Adipose tissue (tissue), 3 donors: ENCODE measurements around the gene ARHGAP31. TPM values are rescaled to one million over a fixed set of nuclear protein-coding genes. Genes with fewer than 3 reads are reported as not detected.
"Not testable (repeated sequence)": the region's sequence is repeated elsewhere in the genome, so short reads cannot be mapped to it uniquely, and the experiment has no call there.

Experiments
- H3K27ac ChIP-seq: one replicate; pipeline ENCODE4 v1.5.1; 2013; ENCODE audit warnings: low read depth, low read length
- WGBS, 3 donors: extraction: QIAGEN DNeasy Blood & Tissue Kit; methylation state at CpG; one replicate each; pipeline ENCODE4 v1.1.7; 2013; 5-methylcytosine and 5-hydroxymethylcytosine counted together
- polyA plus RNA-seq, 3 donors: library from polyadenylated mRNA; stranded (reverse); fragments of 200-250 nt; gene quantifications; one replicate each; pipeline ENCODE4 v1.2.3, GENCODE V29; 2013
- donor health status: healthy with polysubstance abuse.
- donor health status: Bipolar disorder and iron deficiency.
- donor health status: healthy.

Gene ARHGAP31
- polyA plus RNA-seq, 3 donors = 2.0 to 17.1 (median 7.4) TPM

- WGBS, 3 donors = 81 to 100% (median 88%) methylated on average over 1 of the region's 1 CpG
Measured at GRCh38 chr3:119314821-119315220, 20.6 kb downstream of the ARHGAP31 start.

GRCh38 chr3:119315600-119316312 is 21.6 kb downstream of the ARHGAP31 start:
- 72 to 79% (median 77%) methylated on average over 3 of the region's 3 CpGs for WGBS, 3 donors
- H3K27ac ChIP-seq = no peak overlapping the region

More at GRCh38 chr3:119314821-119315220, 20.6 kb downstream of the ARHGAP31 start:
- H3K27ac ChIP-seq = no peak overlapping the region

GRCh38 chr3:119316313-119316670 is 22.1 kb downstream of the ARHGAP31 start:
- no peak overlapping the region for H3K27ac ChIP-seq

DNA sequence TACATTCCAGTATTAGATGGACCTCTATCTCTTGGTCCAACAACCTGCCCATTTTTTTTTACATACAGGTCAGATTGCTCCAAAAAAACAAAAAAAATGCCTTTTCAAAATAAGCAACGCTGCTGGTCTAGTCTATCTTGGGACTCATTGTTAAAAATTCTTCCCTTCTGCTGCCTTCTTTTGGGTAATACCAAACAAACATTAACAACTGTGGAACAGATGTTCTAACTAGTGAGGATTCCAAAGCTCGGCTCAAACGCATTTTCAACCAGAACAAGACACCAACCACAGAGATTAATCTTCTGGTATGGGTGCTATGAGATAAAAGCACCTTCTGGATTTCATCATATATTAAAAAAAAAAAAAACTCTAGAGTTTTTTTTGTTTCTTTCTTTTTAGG is 24.7 kb downstream of the ARHGAP31 start:
- 53 to 71% (median 57%) methylated on average over 3 of the region's 3 CpGs for WGBS, 3 donors
- no peak overlapping the region for H3K27ac ChIP-seq

DNA sequence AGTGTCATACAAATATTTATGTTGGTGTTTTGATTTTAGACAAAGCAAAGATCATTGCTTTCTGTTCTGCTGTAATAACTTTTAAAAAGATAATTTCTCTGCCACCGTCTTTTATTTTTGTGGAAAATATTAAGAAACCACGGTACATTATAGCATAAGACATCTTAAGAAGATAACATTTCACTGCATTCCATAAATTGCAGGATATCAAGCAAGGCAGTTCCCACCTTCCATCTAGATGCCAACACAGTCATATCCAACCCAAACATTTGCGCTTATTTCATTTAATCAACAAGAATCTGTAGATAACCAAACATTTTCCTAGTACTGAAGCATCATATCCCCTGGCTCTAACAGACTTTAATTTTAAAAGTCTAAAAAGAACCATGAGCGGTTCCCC is 25.1 kb downstream of the ARHGAP31 start:
- WGBS, 3 donors = 89 to 96% (median 94%) methylated on average over 4 of the region's 4 CpGs

DNA sequence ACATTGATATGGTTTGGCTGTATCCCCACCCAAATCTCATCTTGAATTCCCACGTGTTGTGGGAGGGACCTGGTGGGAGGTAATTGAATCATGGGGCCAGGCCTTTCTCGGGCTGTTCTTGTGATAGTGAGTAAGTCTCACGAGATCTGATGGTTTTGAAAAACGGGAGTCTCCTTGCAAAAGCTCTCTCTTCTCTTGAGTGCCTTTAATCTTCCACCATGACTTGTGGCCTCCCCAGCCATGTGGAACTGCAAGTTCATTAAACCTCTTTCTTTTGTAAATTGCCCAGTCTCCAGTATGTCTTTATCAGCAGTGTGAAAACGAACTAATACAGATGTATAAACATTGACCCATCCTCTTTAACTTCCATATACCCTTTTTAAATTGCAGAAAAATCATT is 26.6 kb downstream of the ARHGAP31 start:
- H3K27ac ChIP-seq = not testable (repeated sequence)
- 66 to 71% (median 70%) methylated on average over 5 of the region's 5 CpGs for WGBS, 3 donors

More for the DNA sequence above, 25.1 kb downstream of the ARHGAP31 start:
- H3K27ac ChIP-seq = no peak overlapping the region

- WGBS, 3 donors = 1% methylated on average over 22 to 26 of the region's 26 CpGs
- peak overlapping the region; percentile 98 for H3K27ac ChIP-seq
Measured at GRCh38 chr3:119322021-119322834, 28.0 kb downstream of the ARHGAP31 start.

- peak overlapping the region; percentile 98 for H3K27ac ChIP-seq
- WGBS, 3 donors = 2% methylated on average over 55 to 71 of the region's 71 CpGs
Measured at GRCh38 chr3:119322835-119323722, 28.9 kb downstream of the ARHGAP31 start.

GRCh38 chr3:119323723-119324085 is 29.5 kb downstream of the ARHGAP31 start:
- WGBS, 3 donors = 48 to 77% (median 56%) methylated on average over 8 of the region's 8 CpGs
- H3K27ac ChIP-seq = no peak overlapping the region

GRCh38 chr3:119324899-119325298 is 30.7 kb downstream of the ARHGAP31 start:
- WGBS, 3 donors = 71 to 91% (median 79%) methylated on average over 2 of the region's 2 CpGs
- H3K27ac ChIP-seq = no peak overlapping the region

GRCh38 chr3:119326976-119327375 is 32.8 kb downstream of the ARHGAP31 start:
- WGBS, 3 donors = 91 to 97% (median 92%) methylated on average over 13 of the region's 13 CpGs
- no peak overlapping the region for H3K27ac ChIP-seq

DNA sequence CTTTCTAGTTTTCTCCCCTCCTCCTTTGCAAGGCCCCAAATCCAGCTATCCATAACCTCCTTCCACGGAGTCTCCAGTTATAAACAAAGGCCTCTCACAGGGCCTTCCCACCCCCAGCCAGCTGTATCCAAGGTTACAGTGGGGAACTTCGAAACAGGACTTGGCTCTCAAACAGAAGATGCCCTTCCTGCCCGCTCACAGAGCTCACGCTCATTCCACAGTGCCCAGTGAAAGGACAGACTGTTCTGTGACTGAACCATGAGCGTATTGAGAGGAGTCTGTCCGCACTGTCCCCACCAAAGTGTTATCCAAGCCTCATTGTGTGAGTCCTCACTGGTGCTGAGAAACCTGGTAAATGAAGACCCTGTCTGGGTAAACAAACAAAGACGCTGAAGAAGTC is 35.4 kb downstream of the ARHGAP31 start:
- WGBS, 3 donors = 72 to 89% (median 87%) methylated on average over 7 of the region's 7 CpGs
- no peak overlapping the region for H3K27ac ChIP-seq

DNA sequence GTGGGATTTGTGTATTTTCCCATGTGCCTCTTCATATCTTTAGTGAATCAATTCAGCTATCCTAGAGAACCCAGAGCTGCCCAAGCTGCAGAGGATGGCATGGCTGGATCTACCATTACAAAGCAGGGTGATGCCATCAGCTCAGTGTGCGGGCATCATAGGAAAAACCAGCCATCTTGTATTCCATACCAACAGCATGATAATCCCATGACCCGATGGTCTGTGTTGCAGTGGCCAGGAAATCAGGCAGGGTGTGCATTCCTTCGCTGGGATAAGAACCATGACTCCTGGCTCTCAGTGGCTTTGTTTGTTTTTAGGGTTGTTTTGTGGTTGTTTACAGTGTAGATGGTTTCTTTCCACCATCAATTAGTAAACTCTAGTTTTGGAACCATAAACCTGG is 36.0 kb downstream of the ARHGAP31 start:
- no peak overlapping the region for H3K27ac ChIP-seq
- 87 to 95% (median 90%) methylated on average over 3 of the region's 3 CpGs for WGBS, 3 donors

DNA sequence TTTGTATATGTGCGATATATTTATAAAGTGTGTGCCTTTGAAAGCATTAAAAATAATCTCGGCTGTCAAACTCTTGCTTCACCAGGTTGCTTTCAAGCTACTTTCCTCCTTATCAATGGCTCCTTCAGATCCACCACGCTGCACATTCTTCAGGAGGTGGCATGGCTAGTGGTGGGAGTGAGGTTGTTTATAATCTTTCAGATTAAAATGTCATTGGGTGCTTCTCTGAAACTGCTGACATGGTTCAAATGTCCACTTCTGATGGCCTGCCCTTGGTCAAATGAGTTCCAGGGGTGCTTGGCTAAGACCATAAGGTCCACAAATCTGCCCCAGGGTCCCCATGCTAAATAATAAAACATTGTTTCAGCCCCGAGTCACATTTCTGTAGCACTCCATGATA is 36.7 kb downstream of the ARHGAP31 start:
- WGBS, 3 donors = 83 to 90% (median 89%) methylated on average over 4 of the region's 4 CpGs
- H3K27ac ChIP-seq = no peak overlapping the region

DNA sequence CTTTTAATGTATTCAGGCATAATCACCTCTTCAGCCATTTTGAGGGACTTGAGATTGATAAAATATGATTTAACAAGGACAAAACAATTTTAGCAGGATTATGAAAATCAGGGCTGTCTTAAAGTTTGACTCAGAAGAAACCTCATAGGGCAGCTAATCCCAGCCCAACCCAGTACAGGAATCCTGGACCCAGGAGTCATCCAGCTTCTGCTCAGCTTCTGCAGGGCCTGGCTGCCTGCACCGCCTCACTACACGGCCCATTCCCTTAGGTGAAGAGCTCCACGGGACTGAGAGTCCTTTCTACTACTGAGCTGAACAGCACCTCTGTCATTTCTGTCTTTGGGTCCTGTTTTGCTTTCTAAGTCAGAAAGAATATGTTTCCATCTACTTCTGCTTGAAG is 37.5 kb downstream of the ARHGAP31 start:
- 60 to 88% (median 77%) methylated on average over 3 of the region's 3 CpGs for WGBS, 3 donors

GRCh38 chr3:119333773-119334509 is 39.8 kb downstream of the ARHGAP31 start:
- H3K27ac ChIP-seq = no peak overlapping the region
- whole genome bisulfite sequencing, 3 donors = 55 to 72% (median 64%) methylated on average over 6 of the region's 6 CpGs

More for the DNA sequence above, 37.5 kb downstream of the ARHGAP31 start:
- no peak overlapping the region for H3K27ac ChIP-seq

DNA sequence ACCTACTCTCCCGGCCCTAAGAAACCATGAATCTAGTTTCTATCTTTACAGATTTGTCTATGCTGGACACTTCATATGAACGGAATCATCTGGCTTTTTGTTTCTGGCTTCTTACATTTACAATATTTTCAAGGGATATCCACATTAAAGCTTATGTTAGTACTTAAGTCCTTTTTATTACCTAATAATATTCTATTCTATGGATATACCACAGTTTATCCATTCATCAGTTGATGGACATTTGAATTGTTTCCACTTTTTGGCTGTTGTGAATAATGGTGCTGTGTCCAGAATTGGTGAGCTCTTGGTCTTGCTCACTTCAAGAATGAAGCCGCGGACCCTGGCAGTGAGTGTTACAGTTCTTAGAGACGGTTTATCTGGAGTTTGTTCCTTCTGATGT is 42.6 kb downstream of the ARHGAP31 start:
- WGBS, 3 donors = 76 to 97% (median 78%) methylated on average over 5 of the region's 5 CpGs
- H3K27ac ChIP-seq = no peak overlapping the region

- WGBS, 3 donors = 85 to 97% (median 97%) methylated on average over 6 of the region's 6 CpGs
- not testable (repeated sequence) for H3K27ac ChIP-seq
Measured at GRCh38 chr3:119337407-119337806, 43.2 kb downstream of the ARHGAP31 start.
